Tibial nerve (tissue), 4 donors: ENCODE measurements around the gene GBF1. TPM values are rescaled to one million over a fixed set of nuclear protein-coding genes. Genes with fewer than 3 reads are reported as not detected.

Experiments
- DNase-seq, 2 donors: peaks; one replicate each; pipeline ENCODE4 v3.0.0-alpha.2; 2019; ENCODE audit warnings: low spot score in 2 of 2
- H3K27ac ChIP-seq, 4 donors: fragments of 200-600 bp; sonication (generic) in 3 of 4; one replicate each; pipeline ENCODE4 v1.5.1; 2017 to 2019; ENCODE audit warnings: mild to moderate bottlenecking in 1 of 4
- H3K27me3 ChIP-seq, 2 donors: fragments of 200-600 bp; sonication (generic) in 1 of 2; one replicate each; pipeline versions ENCODE4 v1.5.1 to v1.6.0; 2017 to 2019
- H3K36me3 ChIP-seq, 3 donors: fragments of 200-600 bp; sonication (generic); one replicate each; pipeline ENCODE4 v1.5.1; 2018 to 2019
- H3K4me1 ChIP-seq, 4 donors: fragments of 200-600 bp; sonication (generic) in 3 of 4; one replicate each; pipeline ENCODE4 v1.5.1; 2017 to 2019
- H3K4me3 ChIP-seq, 4 donors: fragments of 200-600 bp; sonication (generic) in 3 of 4; one replicate each; pipeline ENCODE4 v1.5.1; 2017 to 2019; ENCODE audit warnings: mild to moderate bottlenecking in 1 of 4, moderate library complexity in 1 of 4
- H3K9me3 ChIP-seq, 4 donors: fragments of 200-600 bp; sonication (generic) in 3 of 4; one replicate each; pipeline ENCODE4 v1.5.1; 2017 to 2019
- CTCF ChIP-seq, 5 experiments: fragments of 200-600 bp in 3 of 5; fragments of 450-650 bp in 2 of 5; sonication (generic) in 3 of 5; IDR thresholded peaks; one replicate each; pipeline ENCODE4 v1.5.1; 2016 to 2019; ENCODE audit warnings: antibody characterized with exemption in 5 of 5, mild to moderate bottlenecking in 3 of 5, moderate library complexity in 2 of 5
- EP300 ChIP-seq, 2 donors: sonication (generic); formaldehyde crosslinking; IDR thresholded peaks; one replicate each; pipeline ENCODE4 v1.6.1; 2017; ENCODE audit warnings: antibody characterized with exemption in 2 of 2, mild to moderate bottlenecking in 1 of 2
- POLR2A ChIP-seq, 2 donors: fragments of 450-650 bp; IDR thresholded peaks; one replicate each; pipeline ENCODE4 v1.6.1; 2017; ENCODE audit warnings: antibody characterized with exemption in 2 of 2, mild to moderate bottlenecking in 2 of 2, moderate library complexity in 2 of 2
- WGBS, 2 donors: methylation state at CpG; one replicate each; pipeline ENCODE4 v1.1.5; 2018; 5-methylcytosine and 5-hydroxymethylcytosine counted together
- total RNA-seq, 4 donors: library from RNA; depleted of rRNA; stranded (reverse); fragments of >200 nt; gene quantifications; one replicate each; pipeline ENCODE4 v1.1.0, GENCODE V29; 2016

The GBF1 gene
- total RNA-seq, 4 donors from 2014 or later = 31.0 to 38.0 (median 36.1) TPM

- H3K4me3 ChIP-seq = no peak overlapping the region
- H3K27me3 ChIP-seq = no peaks in the 10 kb centered on the region
- H3K36me3 ChIP-seq = peaks cover 0 to 36% (median 0%) of the 10 kb centered on the region in 3 donors
- peaks cover 0 to 23% (median 9%) of the 10 kb centered on the region in 4 donors for H3K4me1 ChIP-seq
- H3K27ac ChIP-seq = no peak overlapping the region
- no peaks in the 10 kb centered on the region for H3K9me3 ChIP-seq
- DNase-seq = no peak
- no peak for TF ChIP-seq POLR2A (IDR thresholded peaks at IDR 0.05)
- TF ChIP-seq EP300 (IDR thresholded peaks at IDR 0.05) = no peak
- TF ChIP-seq CTCF (IDR thresholded peaks at IDR 0.05) = no peak
Measured at GRCh38 chr10:102261196-102261595, 15.9 kb downstream of the GBF1 start.

GRCh38 chr10:102261842-102262241, 16.5 kb downstream of the GBF1 start:
- no peak for DNase-seq
- Histone ChIP-seq H3K4me3 (no peak overlapping the region), H3K27ac (no peak overlapping the region), H3K9me3 (no peaks in the 10 kb centered on the region), H3K27me3 (no peaks in the 10 kb centered on the region), H3K36me3 (peaks cover 0 to 31% (median 0%) of the 10 kb centered on the region in 3 donors), H3K4me1 (peaks cover 0 to 23% (median 9%) of the 10 kb centered on the region in 4 donors)
- WGBS, 2 donors = 66% methylated on average over 6 of the region's 6 CpGs
- TF ChIP-seq POLR2A (IDR thresholded peaks at IDR 0.05) (no peak), CTCF (IDR thresholded peaks at IDR 0.05) (no peak), EP300 (IDR thresholded peaks at IDR 0.05) (no peak)

GRCh38 chr10:102262744-102263370, 17.5 kb downstream of the GBF1 start:
- Histone ChIP-seq H3K27ac (no peak overlapping the region), H3K36me3 (peaks cover 0 to 30% (median 0%) of the 10 kb centered on the region in 3 donors), H3K9me3 (no peaks in the 10 kb centered on the region), H3K27me3 (no peaks in the 10 kb centered on the region), H3K4me1 (peaks cover 0 to 30% (median 12%) of the 10 kb centered on the region in 4 donors), H3K4me3 (no peak overlapping the region)
- DNase-seq = no peak
- 75 to 82% methylated on average over 4 of the region's 4 CpGs for WGBS, 2 donors
- TF ChIP-seq EP300 (IDR thresholded peaks at IDR 0.05) = no peak
- no peak for TF ChIP-seq POLR2A (IDR thresholded peaks at IDR 0.05)
- TF ChIP-seq CTCF (IDR thresholded peaks at IDR 0.05) = no peak

GRCh38 chr10:102264371-102264770, 19.0 kb downstream of the GBF1 start:
- no peak overlapping the region for H3K27ac ChIP-seq
- WGBS, 2 donors = 68 to 79% methylated on average over 4 of the region's 4 CpGs
- peaks cover 0 to 28% (median 0%) of the 10 kb centered on the region in 3 donors for H3K36me3 ChIP-seq
- H3K4me1 ChIP-seq = peaks cover 0 to 45% (median 17%) of the 10 kb centered on the region in 4 donors
- DNase-seq = no peak
- no peaks in the 10 kb centered on the region for H3K27me3 ChIP-seq
- H3K4me3 ChIP-seq = no peak overlapping the region
- TF ChIP-seq EP300 (IDR thresholded peaks at IDR 0.05) (no peak), POLR2A (IDR thresholded peaks at IDR 0.05) (no peak), CTCF (IDR thresholded peaks at IDR 0.05) (no peak)
- no peaks in the 10 kb centered on the region for H3K9me3 ChIP-seq

GRCh38 chr10:102266670-102267069, 21.3 kb downstream of the GBF1 start:
- no peaks in the 10 kb centered on the region for H3K27me3 ChIP-seq
- peaks cover 0 to 46% (median 17%) of the 10 kb centered on the region in 4 donors for H3K4me1 ChIP-seq
- DNase-seq = no peak
- TF ChIP-seq POLR2A (IDR thresholded peaks at IDR 0.05) (no peak), EP300 (IDR thresholded peaks at IDR 0.05) (no peak), CTCF (IDR thresholded peaks at IDR 0.05) (no peak)
- H3K27ac ChIP-seq = no peak overlapping the region
- H3K36me3 ChIP-seq = peaks cover 0 to 7% (median 0%) of the 10 kb centered on the region in 3 donors
- H3K4me3 ChIP-seq = no peak overlapping the region
- 99% methylated on average over 3 of the region's 3 CpGs for WGBS, 2 donors
- no peaks in the 10 kb centered on the region for H3K9me3 ChIP-seq
